Measurements from ENCODE around the gene FAAP20. TPM values are rescaled to one million over a fixed set of nuclear protein-coding genes. Genes with fewer than 3 reads are reported as not detected.
A peak's percentile ranks its signal among the peaks of the same experiment; 100 is the strongest.

The FAAP20 gene
- total RNA-seq, 1 experiment from 2014 or later = 112 TPM

- no peaks in the 10 kb centered on the region for H3K9me3 ChIP-seq (ENCODE audit: control insufficient read depth in 1 of 2, insufficient read depth in 1 of 2, low read depth in 1 of 2, low read length in 2 of 2)
- ChIA-PET POLR2A (interaction anchor here (0.6 to 1.5 kb wide), 8 partner anchors 10 to 347 kb away, joined by 3 to 12 read pairs (median 5); partner anchors contain the start of genes MORN1, RER1 and SKI), CTCF (interaction anchor here (0.6 to 8.1 kb wide), 9 partner anchors 13 to 588 kb away, joined by 3 to 271 read pairs (median 5); partner anchors contain the start of genes MORN1 and RER1), RAD21 (ENCODE audit: low non-redundant PET in 1 of 2, low total read pairs in 2 of 2, uncharacterized antibody in 2 of 2, unreplicated experiment in 2 of 2) (interaction anchor here (0.6 to 1.2 kb wide), 3 partner anchors 13 to 182 kb away, joined by 4 to 12 read pairs (median 5); no protein-coding TSS in a partner anchor)
- H3K4me3 ChIP-seq (replicated peaks in 1 of 2; ENCODE audit: low read depth in 1 of 2, low read length in 2 of 2) = peak overlapping the region; percentile 76 to 81
- H3K4me2 ChIP-seq (ENCODE audit: low read length) = peak overlapping the region; percentile 92
- peak; percentile 13 for TF ChIP-seq YY1 (IDR thresholded peaks at IDR 0.05; ENCODE audit: extremely low read depth, insufficient replicate concordance, low read depth, low read length)
- no peak for TF ChIP-seq ZFX (IDR thresholded peaks at IDR 0.05)
- TF ChIP-seq POLR2A (IDR thresholded peaks at IDR 0.05; ENCODE audit: borderline replicate concordance, extremely low read depth, insufficient read depth, insufficient read length) = peak; percentile 74
- peak; percentile 85 for TF ChIP-seq POLR2AphosphoS5 (IDR thresholded peaks at IDR 0.05; ENCODE audit: low read depth, low read length)
- H3K9me2 ChIP-seq (ENCODE audit: insufficient read depth) = no peaks in the 10 kb centered on the region
- H3K9ac ChIP-seq (ENCODE audit: low read length) = peak overlapping the region; percentile 71
- peak; percentile 74 for DNase-seq (ENCODE audit: low read depth, low spot score)
- H4K20me1 ChIP-seq (ENCODE audit: insufficient read depth) = no peaks in the 10 kb centered on the region
- intact Hi-C loops (cut with micrococcal nuclease) = loop anchor here (5.0 kb wide), 1 partner anchor 33 kb away; no protein-coding TSS in a partner anchor
- no peaks in the 10 kb centered on the region for H3K79me2 ChIP-seq (ENCODE audit: insufficient read depth, low read length)
- H3K27ac ChIP-seq (ENCODE audit: low read depth, low read length) = peak overlapping the region; percentile 54; the same call in 1 of the 2 replicates
- BruUV-seq (replicated peaks) = TSS peak; percentile 86
- H2AFZ ChIP-seq (ENCODE audit: low read depth, low read length, poor library complexity, severe bottlenecking) = peak overlapping the region; percentile 87
- peak; percentile 83 for ATAC-seq
- H3K4me1 ChIP-seq (ENCODE audit: control insufficient read depth in 1 of 2, insufficient read depth in 2 of 2, low read length in 2 of 2) = peaks cover 11 to 25% of the 10 kb centered on the region in 2 experiments; a peak in 3 of 4 replicates
- H3K36me3 ChIP-seq (ENCODE audit: control insufficient read depth in 1 of 2, insufficient read depth in 2 of 2, low read length in 2 of 2) = no peaks in the 10 kb centered on the region
- H3K27me3 ChIP-seq (ENCODE audit: insufficient read depth, low read length) = no peaks in the 10 kb centered on the region
Observed at GRCh38 chr1:2199042-2199810, 4.7 kb upstream of the FAAP20 start.

- ChIA-PET POLR2A (interaction anchor here (0.9 to 1.5 kb wide), 6 partner anchors 9 to 193 kb away, joined by 3 to 12 read pairs (median 5); partner anchors contain the start of genes MORN1, RER1 and SKI), RAD21 (ENCODE audit: low non-redundant PET in 1 of 2, low total read pairs in 2 of 2, uncharacterized antibody in 2 of 2, unreplicated experiment in 2 of 2) (interaction anchor here in 1 of 2 experiments (1.0 kb wide), 1 partner anchor 183 kb away, joined by 12 read pairs; no protein-coding TSS in a partner anchor), CTCF (interaction anchor here (1.0 to 8.1 kb wide), 7 partner anchors 24 to 588 kb away, joined by 3 to 271 read pairs (median 5); partner anchors contain the start of genes MORN1 and RER1)
- H4K20me1 ChIP-seq (ENCODE audit: insufficient read depth) = no peaks in the 10 kb centered on the region
- H3K9me3 ChIP-seq (ENCODE audit: control insufficient read depth in 1 of 2, insufficient read depth in 1 of 2, low read depth in 1 of 2, low read length in 2 of 2) = no peaks in the 10 kb centered on the region
- H3K4me3 ChIP-seq (replicated peaks in 1 of 2; ENCODE audit: low read depth in 1 of 2, low read length in 2 of 2) = peak overlapping the region in 1 of 2 experiments; percentile 76; a peak in 2 of 4 replicates
- H3K27me3 ChIP-seq (ENCODE audit: insufficient read depth, low read length) = no peaks in the 10 kb centered on the region
- no peaks in the 10 kb centered on the region for H3K9me2 ChIP-seq (ENCODE audit: insufficient read depth)
- peak overlapping the region; percentile 54; the same call in 1 of the 2 replicates for H3K27ac ChIP-seq (ENCODE audit: low read depth, low read length)
- H3K4me1 ChIP-seq (ENCODE audit: control insufficient read depth in 1 of 2, insufficient read depth in 2 of 2, low read length in 2 of 2) = peaks cover 9 to 27% of the 10 kb centered on the region in 2 experiments; a peak in 3 of 4 replicates
- peaks cover 4% of the 10 kb centered on the region; the same call in 1 of the 2 replicates for H3K79me2 ChIP-seq (ENCODE audit: insufficient read depth, low read length)
- H3K4me2 ChIP-seq (ENCODE audit: low read length) = peak overlapping the region; percentile 92
- TF ChIP-seq CTCF (IDR thresholded peaks at IDR 0.05 in 2 of 3, conservative IDR thresholded peaks at IDR 0.05 in 1 of 3; ENCODE audit: borderline replicate concordance in 1 of 3, insufficient read depth in 1 of 3, low read depth in 2 of 3, low read length in 2 of 3) (no peak), ZNF274 (IDR thresholded peaks at IDR 0.05; ENCODE audit: low read depth, low read length) (no peak), POLR2AphosphoS5 (IDR thresholded peaks at IDR 0.05; ENCODE audit: low read depth, low read length) (no peak), ZFX (IDR thresholded peaks at IDR 0.05) (0 out of 2 replicates have a peak, but pooled peaks have one; percentile 11), ZBTB33 (IDR thresholded peaks at IDR 0.05; ENCODE audit: extremely low read depth, insufficient replicate concordance, low read length) (no peak), CEBPB (IDR thresholded peaks at IDR 0.05; ENCODE audit: low read depth) (no peak), EZH2phosphoT487 (IDR thresholded peaks at IDR 0.05; ENCODE audit: borderline replicate concordance) (no peak), CBX3 (IDR thresholded peaks at IDR 0.05; ENCODE audit: low read depth) (no peak)
- no peak overlapping the region for H2AFZ ChIP-seq (ENCODE audit: low read depth, low read length, poor library complexity, severe bottlenecking)
- BruUV-seq (replicated peaks) = no TSS peak
- DNase-seq (ENCODE audit: low read depth, low spot score) (no peak), ATAC-seq (no peak)
- peak overlapping the region; percentile 71 for H3K9ac ChIP-seq (ENCODE audit: low read length)
- intact Hi-C loops (cut with micrococcal nuclease) = loop anchor here (5.0 kb wide), 1 partner anchor 34 kb away; no protein-coding TSS in a partner anchor
- H3K36me3 ChIP-seq (ENCODE audit: control insufficient read depth in 1 of 2, insufficient read depth in 2 of 2, low read length in 2 of 2) = no peaks in the 10 kb centered on the region
Observed at GRCh38 chr1:2198571-2198970, 4.0 kb upstream of the FAAP20 start.
